Naive thymus-derived CD8-positive, alpha-beta T cell (primary cell): Measurements from ENCODE around the gene MEF2D. TPM values are rescaled to one million over a fixed set of nuclear protein-coding genes. Genes with fewer than 3 reads are reported as not detected.

Experiments
- ATAC-seq, 2 donors: fragments of 150-1000 bp; cut with Tn5 transposase in 1 of 2; sonication (Bioruptor Pico), chemical (Tn5 transposase) in 1 of 2; 1 replicate in 1 of 2; 2 replicates in 1 of 2; pipeline ENCODE4 v1.10.0; 2021; ENCODE audit warnings: mild to moderate bottlenecking in 2 of 2, moderate library complexity in 2 of 2
- POLR2A ChIA-PET: fragments of 350-600 bp; sonication (Branson Sonifier 250); formaldehyde crosslinking; loops from one replicate; lab custom pipeline; 2021; ENCODE audit warnings: antibody characterized with exemption; lab: Charles Lee
- DNase-seq, 10 donors: peaks; one replicate each; pipeline versions ENCODE4 v3.0.0 to v3.0.0-alpha.2; 2020 to 2022
- H3K27ac Mint-ChIP-seq, 10 donors: one replicate each; pipeline ENCODE4 v1.8.0; 2020 to 2022; ENCODE audit warnings: mild to moderate bottlenecking in 10 of 10, mixed read lengths in 10 of 10, moderate library complexity in 4 of 10, inconsistent platforms in 1 of 10
- H3K27me3 Mint-ChIP-seq, 5 donors: one replicate each; pipeline ENCODE4 v1.8.0; 2021 to 2022; ENCODE audit warnings: mixed read lengths in 5 of 5
- H3K36me3 Mint-ChIP-seq, 3 donors: one replicate each; pipeline ENCODE4 v1.8.0; 2020 to 2022; ENCODE audit warnings: mixed read lengths in 3 of 3, mild to moderate bottlenecking in 2 of 3, inconsistent platforms in 1 of 3
- H3K4me1 Mint-ChIP-seq, 4 donors: one replicate each; pipeline ENCODE4 v1.8.0; 2021 to 2022; ENCODE audit warnings: mixed read lengths in 4 of 4
- H3K4me3 Mint-ChIP-seq, 10 donors: one replicate each; pipeline ENCODE4 v1.8.0; 2020 to 2022; ENCODE audit warnings: mild to moderate bottlenecking in 10 of 10, mixed read lengths in 10 of 10, moderate library complexity in 6 of 10, inconsistent platforms in 1 of 10
- H3K9me3 Mint-ChIP-seq, 9 donors: one replicate each; pipeline ENCODE4 v1.8.0; 2020 to 2022; ENCODE audit warnings: mixed read lengths in 9 of 9, mild to moderate bottlenecking in 3 of 9, inconsistent platforms in 1 of 9, moderate library complexity in 1 of 9
- polyA plus RNA-seq, 3 donors: library from polyadenylated mRNA; unstranded; fragments of 300-500 nt; fragmentation: Illumina TruSeq; gene quantifications; one replicate each; pipeline ENCODE4 v1.2.3, GENCODE V29; 2021
- total RNA-seq, 8 experiments: library from RNA in 2 of 8; stranded (reverse) in 2 of 8; gene quantifications; one replicate each; pipeline ENCODE4 v1.2.3 and lab custom pipeline; 2021 to 2026

Gene MEF2D
- total and polyA plus RNA-seq, 5 experiments from 2014 or later: 6.4 to 73.2 (median 12.6) TPM

- Mint-ChIP-seq H3K4me1 (peaks cover 16 to 45% (median 31%) of the 10 kb centered on the region in 4 donors), H3K27me3 (peaks cover 75 to 100% (median 86%) of the 10 kb centered on the region in 5 donors), H3K9me3 (peaks cover 0 to 6% (median 0%) of the 10 kb centered on the region in 9 donors), H3K36me3 (peaks cover 0 to 7% (median 0%) of the 10 kb centered on the region in 3 donors), H3K27ac (peak overlapping the region in 2 of 10 donors; percentile 32 to 65), H3K4me3 (peak overlapping the region in 9 of 10 donors; percentile 6 to 92 (median 63))
- POLR2A ChIA-PET: interaction anchor here (0.6 to 1.5 kb wide), 2 partner anchors 65 to 508 kb away, joined by 3 read pairs; no protein-coding TSS in a partner anchor
- DNase-seq (peak in 1 of 10 donors; percentile 15), ATAC-seq (peak; percentile 41 to 45)
Observed at GRCh38 chr1:156436141-156437036, 64.2 kb downstream of the MEF2D start.

- Mint-ChIP-seq H3K36me3 (peaks cover 0 to 7% (median 0%) of the 10 kb centered on the region in 3 donors), H3K4me1 (peaks cover 16 to 45% (median 31%) of the 10 kb centered on the region in 4 donors), H3K4me3 (peak overlapping the region; percentile 65 to 94 (median 85)), H3K9me3 (peaks cover 0 to 6% (median 0%) of the 10 kb centered on the region in 9 donors), H3K27me3 (peaks cover 70 to 100% (median 84%) of the 10 kb centered on the region in 5 donors), H3K27ac (peak overlapping the region in 2 of 10 donors; percentile 32 to 57)
- POLR2A ChIA-PET: no interaction called here
- DNase-seq: peak in 5 of 10 donors; percentile 16 to 32 (median 28)
- peak; percentile 49 to 56 for ATAC-seq
Observed at GRCh38 chr1:156435545-156436140, 64.9 kb downstream of the MEF2D start.

- Mint-ChIP-seq H3K36me3 (peaks cover 0 to 7% (median 0%) of the 10 kb centered on the region in 3 donors), H3K4me1 (peaks cover 16 to 45% (median 31%) of the 10 kb centered on the region in 4 donors), H3K9me3 (peaks cover 0 to 6% (median 0%) of the 10 kb centered on the region in 9 donors), H3K4me3 (peak overlapping the region; percentile 65 to 92 (median 83)), H3K27me3 (peaks cover 68 to 100% (median 82%) of the 10 kb centered on the region in 5 donors), H3K27ac (peak overlapping the region in 1 of 10 donors; percentile 32)
- no peak for DNase-seq
- POLR2A ChIA-PET: no interaction called here
- peak; percentile 23 to 53 for ATAC-seq
Observed at GRCh38 chr1:156434989-156435544, 65.5 kb downstream of the MEF2D start.

- ATAC-seq (no peak), DNase-seq (no peak)
- Mint-ChIP-seq H3K4me1 (peaks cover 22 to 36% (median 25%) of the 10 kb centered on the region in 4 donors), H3K27me3 (peaks cover 67 to 100% (median 86%) of the 10 kb centered on the region in 5 donors), H3K4me3 (peak overlapping the region in 1 of 10 donors; percentile 19), H3K9me3 (peaks cover 0 to 6% (median 0%) of the 10 kb centered on the region in 9 donors), H3K27ac (no peak overlapping the region), H3K36me3 (peaks cover 0 to 7% (median 0%) of the 10 kb centered on the region in 3 donors)
- POLR2A ChIA-PET: interaction anchor here (0.6 kb wide), 1 partner anchor 15 kb away, joined by 3 read pairs; no protein-coding TSS in a partner anchor
Observed at GRCh38 chr1:156433602-156434001, 67.0 kb downstream of the MEF2D start.

- ATAC-seq: no peak
- H3K4me3 Mint-ChIP-seq: no peak overlapping the region
- POLR2A ChIA-PET: no interaction called here
- H3K36me3 Mint-ChIP-seq: peaks cover 0 to 7% (median 0%) of the 10 kb centered on the region in 3 donors
- DNase-seq: no peak
- H3K9me3 Mint-ChIP-seq: peaks cover 0 to 2% (median 0%) of the 10 kb centered on the region in 9 donors
- H3K4me1 Mint-ChIP-seq: peaks cover 20 to 30% (median 21%) of the 10 kb centered on the region in 4 donors
- H3K27me3 Mint-ChIP-seq: peaks cover 64 to 100% (median 88%) of the 10 kb centered on the region in 5 donors
- no peak overlapping the region for H3K27ac Mint-ChIP-seq
Observed at GRCh38 chr1:156433032-156433431, 67.5 kb downstream of the MEF2D start.

- Mint-ChIP-seq H3K36me3 (peaks cover 0 to 7% (median 0%) of the 10 kb centered on the region in 3 donors), H3K4me1 (peaks cover 17 to 26% (median 19%) of the 10 kb centered on the region in 4 donors), H3K27me3 (peaks cover 66 to 100% (median 89%) of the 10 kb centered on the region in 5 donors), H3K27ac (no peak overlapping the region), H3K4me3 (no peak overlapping the region), H3K9me3 (peaks cover 0 to 2% (median 0%) of the 10 kb centered on the region in 9 donors)
- POLR2A ChIA-PET: interaction anchor here (1.1 kb wide), 1 partner anchor 11 kb away, joined by 3 read pairs; no protein-coding TSS in a partner anchor
- DNase-seq: no peak
- no peak for ATAC-seq
Observed at GRCh38 chr1:156432669-156433018, 67.9 kb downstream of the MEF2D start.

GRCh38 chr1:156431769-156432668 lies 68.6 kb downstream of the MEF2D start:
- H3K36me3 Mint-ChIP-seq: peaks cover 0 to 7% (median 0%) of the 10 kb centered on the region in 3 donors
- no peak for DNase-seq
- POLR2A ChIA-PET: interaction anchor here (1.1 kb wide), 1 partner anchor 10 kb away, joined by 3 read pairs; no protein-coding TSS in a partner anchor
- H3K9me3 Mint-ChIP-seq: peaks cover 0 to 2% (median 0%) of the 10 kb centered on the region in 9 donors
- H3K27me3 Mint-ChIP-seq: peaks cover 66 to 100% (median 89%) of the 10 kb centered on the region in 5 donors
- no peak overlapping the region for H3K4me3 Mint-ChIP-seq
- ATAC-seq: no peak
- H3K4me1 Mint-ChIP-seq: peaks cover 11 to 21% (median 15%) of the 10 kb centered on the region in 4 donors
- no peak overlapping the region for H3K27ac Mint-ChIP-seq

- H3K27ac Mint-ChIP-seq: no peak overlapping the region
- peaks cover 0 to 2% (median 0%) of the 10 kb centered on the region in 9 donors for H3K9me3 Mint-ChIP-seq
- ATAC-seq (no peak), DNase-seq (no peak)
- POLR2A ChIA-PET: interaction anchor here (1.1 kb wide), 1 partner anchor 10 kb away, joined by 3 read pairs; no protein-coding TSS in a partner anchor
- H3K36me3 Mint-ChIP-seq: peaks cover 0 to 7% (median 0%) of the 10 kb centered on the region in 3 donors
- no peak overlapping the region for H3K4me3 Mint-ChIP-seq
- H3K27me3 Mint-ChIP-seq: peaks cover 67 to 100% (median 89%) of the 10 kb centered on the region in 5 donors
- peaks cover 8 to 16% (median 12%) of the 10 kb centered on the region in 4 donors for H3K4me1 Mint-ChIP-seq
Observed at GRCh38 chr1:156431366-156431765, 69.2 kb downstream of the MEF2D start.

GRCh38 chr1:156430866-156431265 lies 69.7 kb downstream of the MEF2D start:
- H3K27ac Mint-ChIP-seq: no peak overlapping the region
- no peak for ATAC-seq

GRCh38 chr1:156430303-156430702 lies 70.3 kb downstream of the MEF2D start:
- H3K27me3 Mint-ChIP-seq: peaks cover 64 to 95% (median 88%) of the 10 kb centered on the region in 5 donors
- peaks cover 0 to 4% (median 0%) of the 10 kb centered on the region in 3 donors for H3K36me3 Mint-ChIP-seq
- H3K4me3 Mint-ChIP-seq: no peak overlapping the region
- POLR2A ChIA-PET: no interaction called here
- H3K27ac Mint-ChIP-seq: no peak overlapping the region
- DNase-seq (no peak), ATAC-seq (no peak)
- H3K4me1 Mint-ChIP-seq: peaks cover 5 to 14% (median 6%) of the 10 kb centered on the region in 4 donors
- H3K9me3 Mint-ChIP-seq: peaks cover 0 to 2% (median 0%) of the 10 kb centered on the region in 9 donors

More at GRCh38 chr1:156430866-156431265, 69.7 kb downstream of the MEF2D start:
- POLR2A ChIA-PET: interaction anchor here (0.6 kb wide), 1 partner anchor 67 kb away, joined by 3 read pairs; no protein-coding TSS in a partner anchor
- Mint-ChIP-seq H3K36me3 (peaks cover 0 to 7% (median 0%) of the 10 kb centered on the region in 3 donors), H3K9me3 (peaks cover 0 to 2% (median 0%) of the 10 kb centered on the region in 9 donors), H3K4me3 (no peak overlapping the region), H3K4me1 (peaks cover 8 to 17% (median 10%) of the 10 kb centered on the region in 4 donors), H3K27me3 (peaks cover 67 to 100% (median 92%) of the 10 kb centered on the region in 5 donors)
- no peak for DNase-seq
